ENCODE results near the gene PARN.

The PARN gene

GRCh38 chr16:14629919-14630619 is at the start of gene PARN:
PARN (minus strand) TSS chr16:14630260; CDS start chr16:14630125, 135 bp downstream.
- no peaks in the 10 kb centered on the region for H3K9me3 ChIP-seq (ENCODE audit: insufficient read depth, low read depth, low read length)
- H3K9ac ChIP-seq (ENCODE audit: low read depth, low read length): peak within 1 kb of the TSS; percentile 99
- peak within 1 kb of the TSS; percentile 95 for H3K4me3 ChIP-seq (ENCODE audit: low read length)
- peaks cover 43% of the 10 kb centered on the region for H3K36me3 ChIP-seq (ENCODE audit: insufficient read depth, low read depth, low read length)
- H3K4me1 ChIP-seq (ENCODE audit: insufficient read depth, low read length): peaks cover 17% of the 10 kb centered on the region
- peak within 1 kb of the TSS; percentile 90 for H3K27ac ChIP-seq (ENCODE audit: low read length)
- H3K27me3 ChIP-seq (ENCODE audit: insufficient read depth, low read length): no peaks in the 10 kb centered on the region

GRCh38 chr16:14678748-14679497 is 48.9 kb upstream of the PARN start:
- Histone ChIP-seq H3K4me3 (ENCODE audit: low read length) (no peak overlapping the region), H3K36me3 (ENCODE audit: insufficient read depth, low read depth, low read length) (no peaks in the 10 kb centered on the region), H3K27ac (ENCODE audit: low read length) (no peak overlapping the region), H3K27me3 (ENCODE audit: insufficient read depth, low read length) (no peaks in the 10 kb centered on the region), H3K9me3 (ENCODE audit: insufficient read depth, low read depth, low read length) (no peaks in the 10 kb centered on the region), H3K9ac (ENCODE audit: low read depth, low read length) (no peak overlapping the region), H3K4me1 (ENCODE audit: insufficient read depth, low read length) (no peaks in the 10 kb centered on the region)

- no peaks in the 10 kb centered on the region for H3K27me3 ChIP-seq (ENCODE audit: insufficient read depth, low read length)
- H3K27ac ChIP-seq (ENCODE audit: low read length): no peak overlapping the region
- H3K4me3 ChIP-seq (ENCODE audit: low read length): no peak overlapping the region
- H3K9ac ChIP-seq (ENCODE audit: low read depth, low read length): no peak overlapping the region
- H3K4me1 ChIP-seq (ENCODE audit: insufficient read depth, low read length): no peaks in the 10 kb centered on the region
- no peaks in the 10 kb centered on the region for H3K36me3 ChIP-seq (ENCODE audit: insufficient read depth, low read depth, low read length)
- H3K9me3 ChIP-seq (ENCODE audit: insufficient read depth, low read depth, low read length): no peaks in the 10 kb centered on the region
These were observed 47.6 kb upstream of the PARN start for GRCh38 chr16:14677627-14678026.

- no peaks in the 10 kb centered on the region for H3K27me3 ChIP-seq (ENCODE audit: insufficient read depth, low read length)
- no peaks in the 10 kb centered on the region for H3K4me1 ChIP-seq (ENCODE audit: insufficient read depth, low read length)
- H3K4me3 ChIP-seq (ENCODE audit: low read length): no peak overlapping the region
- no peak overlapping the region for H3K9ac ChIP-seq (ENCODE audit: low read depth, low read length)
- H3K36me3 ChIP-seq (ENCODE audit: insufficient read depth, low read depth, low read length): no peaks in the 10 kb centered on the region
- H3K27ac ChIP-seq (ENCODE audit: low read length): no peak overlapping the region
- H3K9me3 ChIP-seq (ENCODE audit: insufficient read depth, low read depth, low read length): no peaks in the 10 kb centered on the region
These were observed 46.6 kb upstream of the PARN start for GRCh38 chr16:14676633-14677032.

GRCh38 chr16:14672403-14672971 is 42.4 kb upstream of the PARN start:
- no peaks in the 10 kb centered on the region for H3K4me1 ChIP-seq (ENCODE audit: insufficient read depth, low read length)
- peaks cover 16% of the 10 kb centered on the region for H3K36me3 ChIP-seq (ENCODE audit: insufficient read depth, low read depth, low read length)
- H3K9me3 ChIP-seq (ENCODE audit: insufficient read depth, low read depth, low read length): no peaks in the 10 kb centered on the region
- H3K4me3 ChIP-seq (ENCODE audit: low read length): no peak overlapping the region
- H3K27me3 ChIP-seq (ENCODE audit: insufficient read depth, low read length): no peaks in the 10 kb centered on the region
- no peak overlapping the region for H3K9ac ChIP-seq (ENCODE audit: low read depth, low read length)
- no peak overlapping the region for H3K27ac ChIP-seq (ENCODE audit: low read length)

GRCh38 chr16:14669776-14670175 is 39.7 kb upstream of the PARN start:
- Histone ChIP-seq H3K27ac (ENCODE audit: low read length) (no peak overlapping the region), H3K9me3 (ENCODE audit: insufficient read depth, low read depth, low read length) (no peaks in the 10 kb centered on the region), H3K9ac (ENCODE audit: low read depth, low read length) (no peak overlapping the region), H3K36me3 (ENCODE audit: insufficient read depth, low read depth, low read length) (peaks cover 42% of the 10 kb centered on the region), H3K4me3 (ENCODE audit: low read length) (no peak overlapping the region), H3K4me1 (ENCODE audit: insufficient read depth, low read length) (no peaks in the 10 kb centered on the region), H3K27me3 (ENCODE audit: insufficient read depth, low read length) (no peaks in the 10 kb centered on the region)

- H3K9ac ChIP-seq (ENCODE audit: low read depth, low read length): no peak overlapping the region
- H3K4me1 ChIP-seq (ENCODE audit: insufficient read depth, low read length): no peaks in the 10 kb centered on the region
- H3K9me3 ChIP-seq (ENCODE audit: insufficient read depth, low read depth, low read length): no peaks in the 10 kb centered on the region
- no peaks in the 10 kb centered on the region for H3K27me3 ChIP-seq (ENCODE audit: insufficient read depth, low read length)
- no peak overlapping the region for H3K27ac ChIP-seq (ENCODE audit: low read length)
- H3K4me3 ChIP-seq (ENCODE audit: low read length): no peak overlapping the region
- peaks cover 53% of the 10 kb centered on the region for H3K36me3 ChIP-seq (ENCODE audit: insufficient read depth, low read depth, low read length)
These were observed 38.6 kb upstream of the PARN start for GRCh38 chr16:14668556-14669223.

- no peaks in the 10 kb centered on the region for H3K9me3 ChIP-seq (ENCODE audit: insufficient read depth, low read depth, low read length)
- no peak overlapping the region for H3K4me3 ChIP-seq (ENCODE audit: low read length)
- no peak overlapping the region for H3K9ac ChIP-seq (ENCODE audit: low read depth, low read length)
- H3K27me3 ChIP-seq (ENCODE audit: insufficient read depth, low read length): no peaks in the 10 kb centered on the region
- H3K27ac ChIP-seq (ENCODE audit: low read length): no peak overlapping the region
- no peaks in the 10 kb centered on the region for H3K4me1 ChIP-seq (ENCODE audit: insufficient read depth, low read length)
- H3K36me3 ChIP-seq (ENCODE audit: insufficient read depth, low read depth, low read length): peaks cover 62% of the 10 kb centered on the region
These were observed 37.5 kb upstream of the PARN start for GRCh38 chr16:14667347-14668266.

- Histone ChIP-seq H3K9ac (ENCODE audit: low read depth, low read length) (no peak overlapping the region), H3K9me3 (ENCODE audit: insufficient read depth, low read depth, low read length) (no peaks in the 10 kb centered on the region), H3K4me3 (ENCODE audit: low read length) (no peak overlapping the region), H3K4me1 (ENCODE audit: insufficient read depth, low read length) (no peaks in the 10 kb centered on the region), H3K27ac (ENCODE audit: low read length) (no peak overlapping the region), H3K27me3 (ENCODE audit: insufficient read depth, low read length) (no peaks in the 10 kb centered on the region), H3K36me3 (ENCODE audit: insufficient read depth, low read depth, low read length) (peaks cover 79% of the 10 kb centered on the region)
These were observed 28.0 kb upstream of the PARN start for GRCh38 chr16:14658063-14658462.

GRCh38 chr16:14652726-14653125 is 22.7 kb upstream of the PARN start:
- Histone ChIP-seq H3K4me3 (ENCODE audit: low read length) (no peak overlapping the region), H3K27ac (ENCODE audit: low read length) (no peak overlapping the region), H3K4me1 (ENCODE audit: insufficient read depth, low read length) (no peaks in the 10 kb centered on the region), H3K27me3 (ENCODE audit: insufficient read depth, low read length) (no peaks in the 10 kb centered on the region), H3K36me3 (ENCODE audit: insufficient read depth, low read depth, low read length) (peaks cover 85% of the 10 kb centered on the region), H3K9me3 (ENCODE audit: insufficient read depth, low read depth, low read length) (no peaks in the 10 kb centered on the region), H3K9ac (ENCODE audit: low read depth, low read length) (no peak overlapping the region)

- no peaks in the 10 kb centered on the region for H3K27me3 ChIP-seq (ENCODE audit: insufficient read depth, low read length)
- no peak overlapping the region for H3K9ac ChIP-seq (ENCODE audit: low read depth, low read length)
- no peaks in the 10 kb centered on the region for H3K9me3 ChIP-seq (ENCODE audit: insufficient read depth, low read depth, low read length)
- peaks cover 85% of the 10 kb centered on the region for H3K36me3 ChIP-seq (ENCODE audit: insufficient read depth, low read depth, low read length)
- no peak overlapping the region for H3K4me3 ChIP-seq (ENCODE audit: low read length)
- H3K4me1 ChIP-seq (ENCODE audit: insufficient read depth, low read length): no peaks in the 10 kb centered on the region
- H3K27ac ChIP-seq (ENCODE audit: low read length): no peak overlapping the region
These were observed 20.6 kb upstream of the PARN start for GRCh38 chr16:14650629-14651028.
